ENCODE results near the gene GSE1.

GRCh38 chr16:85574672-85575475 lies 38.2 kb upstream of the GSE1 start:
- no peak for TF ChIP-seq E2F6 (IDR thresholded peaks at IDR 0.05; ENCODE audit: borderline replicate concordance in 1 of 2, extremely low read depth in 1 of 2, insufficient read depth in 1 of 2, insufficient read length in 1 of 2, low read depth in 1 of 2, low read length in 1 of 2, poor library complexity in 1 of 2, severe bottlenecking in 1 of 2)
- no peak for TF ChIP-seq ZNF274 (IDR thresholded peaks at IDR 0.05; ENCODE audit: borderline replicate concordance, low read depth, low read length)
- no peak for TF ChIP-seq ZKSCAN8 (CRISPR knock-in tag; IDR thresholded peaks at IDR 0.05)
- TF ChIP-seq CUX1 (CRISPR knock-in tag; IDR thresholded peaks at IDR 0.05) = no peak
- no peak for TF ChIP-seq HDAC6 (IDR thresholded peaks at IDR 0.05; ENCODE audit: low read depth, low read length)
- no peak for TF ChIP-seq MIER1 (IDR thresholded peaks at IDR 0.05; ENCODE audit: low read depth)
- TF ChIP-seq HNRNPLL (IDR thresholded peaks at IDR 0.05; ENCODE audit: low read depth, low read length, poor library complexity, severe bottlenecking) = no peak
- TF ChIP-seq PCBP2 (IDR thresholded peaks at IDR 0.05; ENCODE audit: low read depth, low read length, poor library complexity, severe bottlenecking) = no peak
- no peak for TF ChIP-seq SMC3 (conservative IDR thresholded peaks at IDR 0.05; ENCODE audit: insufficient read depth, low read depth, low read length)
- TF ChIP-seq HDGF (IDR thresholded peaks at IDR 0.05) = no peak
- TF ChIP-seq ETV1 (tag; conservative IDR thresholded peaks at IDR 0.05; ENCODE audit: low read depth) = no peak
- no peak for TF ChIP-seq RAD21 (CRISPR knock-in tag; conservative IDR thresholded peaks at IDR 0.05 in 1 of 2, IDR thresholded peaks at IDR 0.05 in 1 of 2)
- TF ChIP-seq PREB (CRISPR knock-in tag; IDR thresholded peaks at IDR 0.05) = no peak
- no peak for TF ChIP-seq REST (IDR thresholded peaks at IDR 0.05; ENCODE audit: borderline replicate concordance)
- no peak for TF ChIP-seq REST (CRISPR knock-in tag; IDR thresholded peaks at IDR 0.05; ENCODE audit: low read depth)
